NCI-H187 treated with DMSO at 0.1 percent for 48 hours (cell line): ENCODE data around the gene TAF1C.
"Not testable (repeated sequence)": the region's sequence is repeated elsewhere in the genome, so short reads cannot be mapped to it uniquely, and the experiment has no call there.

ENCODE experiments used
- DNase-seq: peaks from one replicate; lab custom pipeline; 2025; lab: John Stamatoyannopoulos, UW

Gene TAF1C, protein sequence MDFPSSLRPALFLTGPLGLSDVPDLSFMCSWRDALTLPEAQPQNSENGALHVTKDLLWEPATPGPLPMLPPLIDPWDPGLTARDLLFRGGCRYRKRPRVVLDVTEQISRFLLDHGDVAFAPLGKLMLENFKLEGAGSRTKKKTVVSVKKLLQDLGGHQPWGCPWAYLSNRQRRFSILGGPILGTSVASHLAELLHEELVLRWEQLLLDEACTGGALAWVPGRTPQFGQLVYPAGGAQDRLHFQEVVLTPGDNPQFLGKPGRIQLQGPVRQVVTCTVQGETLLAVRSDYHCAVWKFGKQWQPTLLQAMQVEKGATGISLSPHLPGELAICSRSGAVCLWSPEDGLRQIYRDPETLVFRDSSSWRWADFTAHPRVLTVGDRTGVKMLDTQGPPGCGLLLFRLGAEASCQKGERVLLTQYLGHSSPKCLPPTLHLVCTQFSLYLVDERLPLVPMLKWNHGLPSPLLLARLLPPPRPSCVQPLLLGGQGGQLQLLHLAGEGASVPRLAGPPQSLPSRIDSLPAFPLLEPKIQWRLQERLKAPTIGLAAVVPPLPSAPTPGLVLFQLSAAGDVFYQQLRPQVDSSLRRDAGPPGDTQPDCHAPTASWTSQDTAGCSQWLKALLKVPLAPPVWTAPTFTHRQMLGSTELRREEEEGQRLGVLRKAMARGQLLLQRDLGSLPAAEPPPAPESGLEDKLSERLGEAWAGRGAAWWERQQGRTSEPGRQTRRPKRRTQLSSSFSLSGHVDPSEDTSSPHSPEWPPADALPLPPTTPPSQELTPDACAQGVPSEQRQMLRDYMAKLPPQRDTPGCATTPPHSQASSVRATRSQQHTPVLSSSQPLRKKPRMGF

DNA sequence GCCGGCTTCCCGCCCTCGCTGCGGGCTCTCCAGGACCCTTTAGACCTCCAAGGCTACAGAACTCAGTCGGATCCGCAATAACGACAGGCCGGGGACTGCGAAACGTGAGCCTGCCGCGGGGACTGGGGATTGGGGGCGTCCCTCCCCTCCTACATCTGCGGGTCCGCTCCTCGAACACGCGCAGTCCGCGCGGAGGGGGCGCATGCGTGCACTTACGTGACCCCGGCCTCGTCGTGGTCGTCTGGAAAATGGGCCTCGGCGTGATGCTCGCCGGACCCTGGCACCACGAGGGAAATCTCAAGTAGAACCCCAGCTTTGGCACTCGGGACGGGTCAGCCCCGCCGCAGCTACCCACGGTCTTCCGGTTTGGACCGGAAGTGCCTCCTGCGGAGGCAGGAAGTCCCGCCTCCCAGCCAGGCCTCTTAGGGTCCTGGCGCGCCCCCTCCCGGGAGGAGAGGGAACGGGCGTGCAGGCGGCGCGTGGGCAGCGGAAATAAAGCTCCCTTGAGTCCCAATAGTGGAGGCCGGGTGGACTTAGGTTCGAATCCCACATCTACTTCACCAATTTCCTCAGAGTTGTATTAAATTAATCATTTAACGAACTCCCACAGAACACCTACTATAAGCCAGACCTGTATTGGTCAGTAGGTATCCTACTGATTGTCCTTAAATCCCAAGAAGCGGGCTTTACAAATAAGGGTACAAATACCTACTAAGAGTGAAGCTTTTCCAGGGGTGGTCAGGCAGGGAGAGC lies at the start of gene TAF1C:
TSS of gene TAF1C (minus strand) at position 373 of the 753 bp plus-strand sequence. CDS start 2,069 bp downstream, outside the sequence.
- no peak for DNase-seq

GRCh38 chr16:84234321-84235241 lies 47.7 kb upstream of the TAF1C start:
- DNase-seq, result no peak

DNA sequence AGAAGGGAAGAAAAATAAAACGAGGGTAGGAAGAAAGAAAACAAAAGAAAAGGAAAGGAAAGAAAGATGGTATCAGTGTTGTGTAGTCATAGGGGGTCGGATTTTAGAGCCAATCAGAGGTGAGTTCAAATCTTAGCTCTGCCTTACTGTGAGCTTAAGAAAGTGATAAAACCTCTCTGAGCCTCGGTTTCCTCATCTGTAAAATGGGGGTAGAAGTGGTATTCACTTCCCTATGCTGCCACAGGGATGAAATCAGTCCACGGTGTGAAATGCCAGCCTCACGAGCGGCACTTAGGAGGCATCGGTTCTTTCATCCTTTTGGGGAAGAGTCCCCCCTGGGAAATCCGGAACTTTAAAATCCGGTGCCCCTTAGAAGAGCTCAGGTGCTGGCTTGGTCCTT lies 46.9 kb upstream of the TAF1C start:
- DNase-seq, result no peak

GRCh38 chr16:84232969-84233368 lies 46.1 kb upstream of the TAF1C start:
- DNase-seq, result no peak

GRCh38 chr16:84232060-84232459 lies 45.2 kb upstream of the TAF1C start:
- no peak for DNase-seq

- no peak for DNase-seq
Observed at GRCh38 chr16:84229471-84229870, 42.6 kb upstream of the TAF1C start.

DNA sequence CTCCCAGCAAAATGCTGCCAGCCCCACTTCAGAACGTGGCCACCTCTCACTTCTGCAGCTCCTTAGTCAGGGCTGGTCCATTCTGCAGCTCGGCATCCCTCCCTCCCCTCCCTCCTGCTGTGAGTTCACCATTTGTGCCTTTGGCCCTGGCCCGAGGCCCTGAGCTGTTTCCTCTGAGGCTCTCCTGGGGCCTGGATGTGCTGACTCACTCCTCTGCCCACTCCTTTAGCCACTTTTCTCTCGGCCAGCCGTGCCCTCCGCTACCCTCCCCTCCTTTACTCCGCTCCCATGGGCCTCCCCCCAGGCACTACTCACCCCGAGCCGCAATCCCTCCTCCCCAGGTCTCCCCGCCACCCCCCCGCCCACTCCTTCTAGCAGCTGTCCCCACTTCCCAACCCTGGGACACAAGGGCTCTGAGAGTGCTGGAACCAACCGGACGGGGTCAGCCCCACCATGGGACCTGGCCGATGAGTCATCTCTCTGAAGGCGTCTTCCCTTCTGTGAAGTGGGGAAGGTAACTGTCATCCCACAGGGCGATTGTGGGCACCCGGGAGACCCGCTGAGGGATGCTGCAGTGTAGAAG lies 41.5 kb upstream of the TAF1C start:
- DNase-seq, result no peak

- DNase-seq, result no peak
Observed at GRCh38 chr16:84227548-84227947, 40.7 kb upstream of the TAF1C start.

GRCh38 chr16:84226026-84226425 lies 39.2 kb upstream of the TAF1C start:
- DNase-seq, result no peak

DNA sequence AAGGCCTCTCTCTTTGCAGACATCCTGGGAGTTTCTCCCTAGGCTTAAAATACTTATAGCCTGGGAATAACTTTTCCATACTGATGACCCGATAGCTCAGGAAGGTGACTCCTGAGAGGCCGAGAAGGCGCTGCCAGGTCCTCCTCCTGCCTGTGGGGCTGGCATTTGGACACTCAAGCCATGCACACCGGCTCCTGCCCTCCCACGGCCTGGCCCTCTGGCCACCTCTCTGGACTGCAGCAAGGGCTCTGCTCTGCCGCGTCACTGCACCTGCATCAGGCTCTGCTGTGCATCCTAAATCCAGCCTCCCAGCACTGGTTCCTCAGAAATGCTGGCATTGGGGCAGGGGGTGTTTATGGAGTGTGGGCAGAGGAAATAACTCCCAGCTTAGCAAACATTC lies 38.7 kb upstream of the TAF1C start:
- DNase-seq, result no peak

DNA sequence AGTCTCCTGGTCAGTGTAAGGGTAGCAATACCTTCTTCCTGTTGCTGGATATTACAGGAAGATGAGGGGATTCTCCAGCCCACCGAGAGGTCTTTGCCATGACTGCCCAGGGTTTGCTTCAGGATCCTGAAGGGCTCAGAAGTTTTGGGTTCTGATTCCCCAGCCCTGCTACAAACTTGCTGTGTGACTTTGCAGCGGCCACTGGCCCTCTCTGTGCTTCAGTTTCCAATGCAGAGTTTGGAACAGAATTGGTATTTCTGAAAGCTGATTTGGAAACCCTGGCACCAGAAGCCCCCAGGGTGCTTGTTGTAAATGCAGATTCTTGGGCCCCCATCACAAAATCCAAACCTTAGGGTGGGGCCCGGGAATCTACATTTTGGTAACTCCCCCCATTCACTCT lies 38.3 kb upstream of the TAF1C start:
- DNase-seq, result no peak

GRCh38 chr16:84224554-84224953 lies 37.7 kb upstream of the TAF1C start:
- no peak for DNase-seq

DNA sequence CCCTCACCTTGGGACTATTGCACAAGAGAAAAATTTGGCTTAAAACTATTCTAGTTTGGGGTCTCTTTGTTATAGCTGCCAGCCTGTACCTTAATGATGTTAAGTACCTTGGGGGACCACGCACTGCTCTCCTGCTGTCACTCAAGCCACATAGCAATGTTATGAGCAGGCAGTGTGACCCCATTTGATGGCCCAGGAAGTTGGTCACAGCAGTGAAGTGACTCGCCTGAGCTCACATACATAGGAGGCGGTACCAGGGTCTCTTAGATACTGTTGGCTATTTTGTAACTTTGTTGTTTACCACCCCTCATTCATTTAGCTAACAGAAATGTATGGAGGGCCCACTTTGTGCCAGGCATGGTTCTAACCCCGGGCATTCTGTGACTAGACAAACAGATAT lies 36.6 kb upstream of the TAF1C start:
- no peak for DNase-seq

DNA sequence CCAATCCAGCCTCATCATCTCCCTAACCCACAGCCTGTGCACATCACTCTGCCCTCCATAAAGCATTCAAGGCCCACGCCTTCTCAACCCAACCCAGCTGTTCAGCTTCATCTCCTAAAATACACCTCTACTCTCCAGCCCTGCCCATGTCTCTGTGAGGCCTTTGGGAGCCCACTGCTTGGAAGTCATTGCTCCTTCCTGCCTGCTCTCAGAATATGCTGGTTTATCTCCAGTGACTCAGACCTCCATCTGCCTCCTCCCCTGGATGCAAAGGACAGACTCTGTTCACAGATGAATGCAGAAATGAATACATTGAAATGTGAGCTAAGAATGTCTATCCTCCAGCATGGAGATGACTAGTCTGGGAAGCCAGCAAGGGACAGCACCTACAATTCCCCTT lies 34.0 kb upstream of the TAF1C start:
- no peak for DNase-seq

- DNase-seq, result no peak
Observed at GRCh38 chr16:84218956-84219355, 32.1 kb upstream of the TAF1C start.

GRCh38 chr16:84218176-84218823 lies 31.4 kb upstream of the TAF1C start:
- DNase-seq, result no peak

GRCh38 chr16:84216144-84216543 lies 29.3 kb upstream of the TAF1C start:
- DNase-seq, result not testable (repeated sequence)

GRCh38 chr16:84215531-84215930 lies 28.7 kb upstream of the TAF1C start:
- DNase-seq, result no peak

DNA sequence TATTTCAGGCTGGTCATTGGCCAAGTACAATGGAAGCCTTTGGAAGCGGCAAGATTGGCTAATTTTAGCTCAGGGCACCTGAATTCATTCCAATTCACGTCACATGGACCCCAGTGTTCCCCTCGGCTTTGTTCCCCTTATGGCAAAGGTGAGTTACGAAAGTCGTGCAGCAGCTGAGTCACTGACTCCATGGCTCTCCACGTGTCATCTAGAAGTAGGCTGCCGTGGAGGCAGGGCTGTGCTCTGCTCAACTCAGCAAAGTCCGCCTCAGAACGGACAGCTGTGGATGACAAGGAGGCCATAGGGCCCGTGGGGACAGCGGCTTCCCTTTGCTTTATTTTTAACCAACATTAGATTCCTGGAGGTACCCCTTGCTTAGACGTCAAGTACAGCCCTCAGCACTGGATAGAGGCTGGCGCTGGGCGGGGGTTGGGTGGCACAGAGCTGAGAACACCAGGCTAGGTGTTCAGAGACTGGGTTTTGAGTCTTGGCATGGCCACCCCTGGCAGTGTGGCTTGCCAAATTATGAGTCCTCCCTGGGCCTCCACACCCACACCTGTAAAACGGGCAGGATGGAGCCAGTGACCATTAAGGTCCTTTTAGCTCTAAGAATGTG lies 27.7 kb upstream of the TAF1C start:
- DNase-seq, result no peak

GRCh38 chr16:84212631-84213030 lies 25.8 kb upstream of the TAF1C start:
- DNase-seq, result no peak
